ENCODE measurements around the gene TRIM59.
"Not testable (repeated sequence)": the region's sequence is repeated elsewhere in the genome, so short reads cannot be mapped to it uniquely, and the experiment has no call there.

DNA sequence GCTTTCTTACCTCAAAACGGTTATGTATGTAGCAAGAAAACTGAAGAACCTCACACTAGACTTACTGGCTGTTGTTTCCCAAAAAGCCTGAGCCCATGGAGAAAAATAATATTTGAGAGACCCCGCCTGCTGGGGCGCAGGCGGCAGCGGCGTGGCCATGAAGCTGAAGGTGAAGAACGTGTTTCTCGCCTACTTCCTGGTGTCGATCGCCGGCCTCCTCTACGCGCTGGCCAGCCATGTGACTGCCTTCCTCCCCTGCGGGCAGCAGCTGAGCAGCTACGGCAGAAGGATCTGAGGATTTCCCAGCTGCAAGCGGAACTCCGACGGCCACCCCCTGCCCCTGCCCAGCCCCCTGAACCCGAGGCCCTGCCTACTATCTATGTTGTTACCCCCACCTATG, 2.7 kb upstream of the TRIM59 start:
- TF ChIP-seq, protein P1, sequence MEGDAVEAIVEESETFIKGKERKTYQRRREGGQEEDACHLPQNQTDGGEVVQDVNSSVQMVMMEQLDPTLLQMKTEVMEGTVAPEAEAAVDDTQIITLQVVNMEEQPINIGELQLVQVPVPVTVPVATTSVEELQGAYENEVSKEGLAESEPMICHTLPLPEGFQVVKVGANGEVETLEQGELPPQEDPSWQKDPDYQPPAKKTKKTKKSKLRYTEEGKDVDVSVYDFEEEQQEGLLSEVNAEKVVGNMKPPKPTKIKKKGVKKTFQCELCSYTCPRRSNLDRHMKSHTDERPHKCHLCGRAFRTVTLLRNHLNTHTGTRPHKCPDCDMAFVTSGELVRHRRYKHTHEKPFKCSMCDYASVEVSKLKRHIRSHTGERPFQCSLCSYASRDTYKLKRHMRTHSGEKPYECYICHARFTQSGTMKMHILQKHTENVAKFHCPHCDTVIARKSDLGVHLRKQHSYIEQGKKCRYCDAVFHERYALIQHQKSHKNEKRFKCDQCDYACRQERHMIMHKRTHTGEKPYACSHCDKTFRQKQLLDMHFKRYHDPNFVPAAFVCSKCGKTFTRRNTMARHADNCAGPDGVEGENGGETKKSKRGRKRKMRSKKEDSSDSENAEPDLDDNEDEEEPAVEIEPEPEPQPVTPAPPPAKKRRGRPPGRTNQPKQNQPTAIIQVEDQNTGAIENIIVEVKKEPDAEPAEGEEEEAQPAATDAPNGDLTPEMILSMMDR (IDR thresholded peaks at IDR 0.05): not testable (repeated sequence)
- TF ChIP-seq POLR2A (IDR thresholded peaks at IDR 0.05): not testable (repeated sequence)
